Measurements from ENCODE around the gene ILDR2. TPM values are rescaled to one million over a fixed set of nuclear protein-coding genes. Genes with fewer than 3 reads are reported as not detected.

Gene ILDR2
- total RNA-seq, 4 donors from 2014 or later: 2.7 to 15.2 (median 8.2) TPM

DNA sequence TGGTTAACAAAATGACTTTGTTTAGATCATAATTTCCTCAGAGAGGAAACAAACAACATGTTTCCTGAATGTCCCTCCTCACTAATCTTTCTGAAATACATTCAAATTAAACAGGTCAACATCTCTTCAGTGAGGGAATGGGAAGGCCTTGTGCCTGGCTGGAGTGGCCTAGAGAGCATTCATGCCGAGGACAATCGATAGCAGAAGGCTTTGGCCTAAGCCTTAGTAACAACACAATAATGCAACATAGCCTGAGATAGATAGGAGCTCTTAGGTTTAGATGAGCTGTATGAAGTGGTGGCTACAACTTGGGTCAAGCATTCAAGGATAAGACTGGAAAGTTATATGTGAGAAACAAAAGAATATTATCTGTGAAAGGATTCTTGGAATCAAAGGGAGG lies 37.4 kb downstream of the ILDR2 start:
- TF ChIP-seq POLR2AphosphoS5 (IDR thresholded peaks at IDR 0.05) (no peak), POLR2A (IDR thresholded peaks at IDR 0.05) (no peak), EP300 (IDR thresholded peaks at IDR 0.05) (no peak)
- TF ChIP-seq, protein P1, sequence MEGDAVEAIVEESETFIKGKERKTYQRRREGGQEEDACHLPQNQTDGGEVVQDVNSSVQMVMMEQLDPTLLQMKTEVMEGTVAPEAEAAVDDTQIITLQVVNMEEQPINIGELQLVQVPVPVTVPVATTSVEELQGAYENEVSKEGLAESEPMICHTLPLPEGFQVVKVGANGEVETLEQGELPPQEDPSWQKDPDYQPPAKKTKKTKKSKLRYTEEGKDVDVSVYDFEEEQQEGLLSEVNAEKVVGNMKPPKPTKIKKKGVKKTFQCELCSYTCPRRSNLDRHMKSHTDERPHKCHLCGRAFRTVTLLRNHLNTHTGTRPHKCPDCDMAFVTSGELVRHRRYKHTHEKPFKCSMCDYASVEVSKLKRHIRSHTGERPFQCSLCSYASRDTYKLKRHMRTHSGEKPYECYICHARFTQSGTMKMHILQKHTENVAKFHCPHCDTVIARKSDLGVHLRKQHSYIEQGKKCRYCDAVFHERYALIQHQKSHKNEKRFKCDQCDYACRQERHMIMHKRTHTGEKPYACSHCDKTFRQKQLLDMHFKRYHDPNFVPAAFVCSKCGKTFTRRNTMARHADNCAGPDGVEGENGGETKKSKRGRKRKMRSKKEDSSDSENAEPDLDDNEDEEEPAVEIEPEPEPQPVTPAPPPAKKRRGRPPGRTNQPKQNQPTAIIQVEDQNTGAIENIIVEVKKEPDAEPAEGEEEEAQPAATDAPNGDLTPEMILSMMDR (IDR thresholded peaks at IDR 0.05): no peak
- Histone ChIP-seq H3K27me3 (no peaks in the 10 kb centered on the region), H3K36me3 (peaks cover 0 to 10% of the 10 kb centered on the region in 2 donors), H3K4me1 (no peaks in the 10 kb centered on the region), H3K9me3 (no peaks in the 10 kb centered on the region), H3K4me3 (no peak overlapping the region), H3K27ac (no peak overlapping the region)
- ATAC-seq: no peak
- 76 to 77% methylated on average over 2 of the region's 2 CpGs for WGBS, 2 donors (ENCODE audit: low coverage in 1 of 2)

DNA sequence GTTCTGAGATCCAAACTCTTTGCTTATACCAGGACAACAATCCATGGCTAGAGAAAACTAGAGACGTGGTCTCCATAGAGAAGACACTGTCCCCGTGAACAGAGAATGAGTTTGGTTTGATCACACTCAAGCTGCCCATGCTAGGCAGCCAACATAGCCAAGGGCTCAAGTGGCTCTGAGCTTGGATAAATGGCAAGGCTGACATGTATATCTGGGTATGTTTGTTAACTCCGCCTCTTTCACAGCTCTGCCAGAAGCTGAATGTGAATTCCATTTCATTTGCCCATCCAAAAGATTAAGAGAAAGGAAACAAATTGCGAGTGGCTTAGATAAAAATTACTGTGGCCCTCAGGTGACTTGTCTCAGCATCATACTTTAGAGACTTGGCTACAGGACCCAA lies 38.0 kb downstream of the ILDR2 start:
- Histone ChIP-seq H3K27ac (no peak overlapping the region), H3K36me3 (peaks cover 0 to 10% of the 10 kb centered on the region in 2 donors), H3K27me3 (no peaks in the 10 kb centered on the region), H3K4me1 (no peaks in the 10 kb centered on the region), H3K9me3 (no peaks in the 10 kb centered on the region), H3K4me3 (no peak overlapping the region)
- TF ChIP-seq, protein P1 (IDR thresholded peaks at IDR 0.05): no peak
- TF ChIP-seq POLR2A (IDR thresholded peaks at IDR 0.05): no peak
- TF ChIP-seq POLR2AphosphoS5 (IDR thresholded peaks at IDR 0.05): no peak
- no peak for TF ChIP-seq EP300 (IDR thresholded peaks at IDR 0.05)
- 82 to 84% methylated on average over 1 to 4 of the region's 4 CpGs for WGBS, 2 donors (ENCODE audit: low coverage in 1 of 2)
- ATAC-seq: no peak

DNA sequence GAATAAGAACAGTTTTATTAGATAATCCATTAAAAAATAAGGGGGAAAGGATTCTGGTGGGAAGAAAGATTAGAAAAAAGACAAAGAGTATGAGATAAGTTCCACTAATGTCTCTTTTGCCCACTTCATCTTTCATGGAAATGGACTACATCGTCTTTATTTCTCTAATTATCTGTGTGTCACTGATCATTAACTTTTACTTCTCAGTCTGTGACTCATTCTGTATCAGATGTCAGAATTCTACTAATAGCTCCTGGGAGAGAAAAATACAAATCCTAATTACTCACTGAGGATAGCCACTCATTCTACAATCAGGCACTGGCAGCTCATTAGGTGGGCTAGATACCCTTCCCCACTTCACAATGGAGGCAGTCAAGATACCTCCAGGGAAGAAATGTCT lies 41.7 kb downstream of the ILDR2 start:
- Histone ChIP-seq H3K27me3 (no peaks in the 10 kb centered on the region), H3K4me1 (no peaks in the 10 kb centered on the region), H3K36me3 (peaks cover 0 to 10% of the 10 kb centered on the region in 2 donors), H3K4me3 (no peak overlapping the region), H3K9me3 (no peaks in the 10 kb centered on the region), H3K27ac (no peak overlapping the region)
- no peak for TF ChIP-seq EP300 (IDR thresholded peaks at IDR 0.05)
- TF ChIP-seq POLR2A (IDR thresholded peaks at IDR 0.05): no peak
- no peak for ATAC-seq
- WGBS, 2 donors (ENCODE audit: low coverage in 1 of 2): 81 to 100% methylated on average over 1 of the region's 1 CpG

GRCh38 chr1:166933140-166933539 lies 42.2 kb downstream of the ILDR2 start:
- Histone ChIP-seq H3K27me3 (no peaks in the 10 kb centered on the region), H3K4me1 (no peaks in the 10 kb centered on the region), H3K27ac (no peak overlapping the region), H3K4me3 (no peak overlapping the region), H3K36me3 (peaks cover 0 to 10% of the 10 kb centered on the region in 2 donors), H3K9me3 (no peaks in the 10 kb centered on the region)
- no peak for TF ChIP-seq POLR2AphosphoS5 (IDR thresholded peaks at IDR 0.05)
- TF ChIP-seq, protein P1 (IDR thresholded peaks at IDR 0.05): no peak
- no peak for ATAC-seq

DNA sequence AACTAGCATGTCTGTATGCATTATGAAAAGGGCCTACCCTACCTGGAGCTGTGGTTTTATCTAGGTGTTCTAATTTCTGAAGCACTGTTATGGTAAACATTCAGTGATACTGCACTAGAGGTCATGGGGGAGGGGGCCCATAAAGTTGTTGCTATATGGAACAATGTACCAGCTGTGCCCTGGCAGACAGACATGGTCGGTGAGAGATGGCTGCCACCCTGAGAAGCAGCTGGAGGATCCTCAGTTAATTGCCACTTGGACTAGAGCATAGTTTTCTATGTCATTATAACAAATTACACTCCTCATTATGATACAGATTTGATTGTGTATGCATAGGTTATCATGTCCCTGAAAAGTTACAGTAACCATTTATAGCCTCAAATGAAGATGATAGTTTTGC lies 45.4 kb downstream of the ILDR2 start:
- Histone ChIP-seq H3K27ac (no peak overlapping the region), H3K4me1 (no peaks in the 10 kb centered on the region), H3K4me3 (no peak overlapping the region), H3K9me3 (no peaks in the 10 kb centered on the region), H3K27me3 (no peaks in the 10 kb centered on the region), H3K36me3 (no peaks in the 10 kb centered on the region)
- no peak for ATAC-seq
- TF ChIP-seq EP300 (IDR thresholded peaks at IDR 0.05): no peak
- TF ChIP-seq, protein P1 (IDR thresholded peaks at IDR 0.05): no peak
- TF ChIP-seq POLR2AphosphoS5 (IDR thresholded peaks at IDR 0.05): no peak
- TF ChIP-seq POLR2A (IDR thresholded peaks at IDR 0.05): no peak
- 78% methylated on average over 1 of the region's 1 CpG; no CpG with 5 or more reads in 1 of the 2 donors for WGBS, 2 donors (ENCODE audit: low coverage in 1 of 2)

Data from gastroesophageal sphincter (tissue), 4 donors.